T-helper 17 cell (primary cell): ENCODE data around the gene TEX19. TPM values are rescaled to one million over a fixed set of nuclear protein-coding genes. Genes with fewer than 3 reads are reported as not detected.
A peak's percentile ranks its signal among the peaks of the same experiment; 100 is the strongest.

ENCODE experiments used
- ATAC-seq: fragments of 150-1000 bp; cut with Tn5 transposase; 2 replicates; pipeline ENCODE4 v1.10.0; 2021; ENCODE audit warnings: mild to moderate bottlenecking, moderate library complexity
- DNase-seq, 3 donors: peaks; one replicate each; pipeline versions ENCODE4 v3.0.0 to v3.0.0-alpha.2; 2020 to 2021
- H3K9me3 ChIP-seq: one replicate; pipeline ENCODE4 v1.7.0; 2013; ENCODE audit warnings: low read length, mild to moderate bottlenecking; ENCODE audit not compliant: control insufficient read depth, poor library complexity, severe bottlenecking
- H3K27ac Mint-ChIP-seq: one replicate; pipeline ENCODE4 v1.8.0; 2022; ENCODE audit warnings: mild to moderate bottlenecking, moderate library complexity, mixed read lengths
- H3K27me3 Mint-ChIP-seq: one replicate; pipeline ENCODE4 v1.8.0; 2022; ENCODE audit warnings: mixed read lengths
- H3K36me3 Mint-ChIP-seq: one replicate; pipeline ENCODE4 v1.8.0; 2022; ENCODE audit warnings: low read depth, mixed read lengths
- H3K4me1 Mint-ChIP-seq: one replicate; pipeline ENCODE4 v1.8.0; 2022; ENCODE audit warnings: mild to moderate bottlenecking, mixed read lengths
- H3K4me3 Mint-ChIP-seq: one replicate; pipeline ENCODE4 v1.8.0; 2022; ENCODE audit warnings: mild to moderate bottlenecking, moderate library complexity, mixed read lengths
- total RNA-seq, 4 donors: library from RNA in 2 of 4; stranded (reverse) in 2 of 4; gene quantifications; one replicate each; pipeline ENCODE4 v1.2.3 and lab custom pipeline; 2022 to 2026

Gene TEX19
- total RNA-seq, 2 donors from 2014 or later: not detected

DNA sequence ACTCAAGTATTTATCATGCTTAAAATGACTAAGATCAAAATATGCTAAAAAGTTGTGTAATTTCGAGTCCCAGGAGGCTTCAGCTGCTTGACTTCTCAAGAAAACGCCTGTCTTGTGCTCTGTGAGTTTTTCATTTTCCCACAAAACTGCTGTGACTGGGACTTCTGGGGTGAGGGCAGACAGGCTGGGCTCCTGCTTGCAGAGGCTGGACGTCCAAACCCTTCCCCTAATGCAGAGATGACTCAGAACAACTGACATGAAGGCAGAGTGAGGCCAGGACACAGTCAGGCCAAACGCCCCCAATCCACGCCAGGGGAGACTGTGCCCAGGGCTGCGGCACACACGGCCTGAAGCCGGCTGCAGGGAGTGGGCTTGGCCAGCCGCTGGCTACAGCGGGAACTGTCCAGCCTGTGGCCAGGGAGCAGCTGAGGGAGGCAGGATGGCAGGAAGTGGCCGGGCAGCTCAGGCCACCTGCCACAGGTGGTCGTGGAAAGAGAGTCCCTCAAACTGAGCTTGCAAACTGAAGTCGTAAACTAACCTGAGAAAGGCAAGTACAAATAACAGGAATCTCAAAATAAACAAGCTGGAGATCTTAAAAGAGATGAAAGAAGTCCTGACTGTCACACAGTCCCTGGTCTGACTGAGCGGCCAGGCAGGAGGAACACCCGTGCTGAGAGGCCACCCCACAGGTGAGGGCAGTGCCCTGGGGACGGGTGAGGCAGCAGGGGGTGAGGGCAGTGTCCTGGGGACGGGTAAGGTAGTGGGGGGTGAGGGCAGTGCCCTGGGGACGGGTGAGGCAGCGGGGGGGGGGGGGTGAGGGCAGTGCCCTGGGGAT lies 37.8 kb downstream of the TEX19 start:
- Mint-ChIP-seq H3K4me1 (peaks cover 7% of the 10 kb centered on the region), H3K27me3 (no peaks in the 10 kb centered on the region), H3K4me3 (no peak overlapping the region), H3K36me3 (peaks cover 4% of the 10 kb centered on the region), H3K27ac (no peak overlapping the region)
- no peaks in the 10 kb centered on the region for H3K9me3 ChIP-seq
- no peak for DNase-seq
- no peak for ATAC-seq

DNA sequence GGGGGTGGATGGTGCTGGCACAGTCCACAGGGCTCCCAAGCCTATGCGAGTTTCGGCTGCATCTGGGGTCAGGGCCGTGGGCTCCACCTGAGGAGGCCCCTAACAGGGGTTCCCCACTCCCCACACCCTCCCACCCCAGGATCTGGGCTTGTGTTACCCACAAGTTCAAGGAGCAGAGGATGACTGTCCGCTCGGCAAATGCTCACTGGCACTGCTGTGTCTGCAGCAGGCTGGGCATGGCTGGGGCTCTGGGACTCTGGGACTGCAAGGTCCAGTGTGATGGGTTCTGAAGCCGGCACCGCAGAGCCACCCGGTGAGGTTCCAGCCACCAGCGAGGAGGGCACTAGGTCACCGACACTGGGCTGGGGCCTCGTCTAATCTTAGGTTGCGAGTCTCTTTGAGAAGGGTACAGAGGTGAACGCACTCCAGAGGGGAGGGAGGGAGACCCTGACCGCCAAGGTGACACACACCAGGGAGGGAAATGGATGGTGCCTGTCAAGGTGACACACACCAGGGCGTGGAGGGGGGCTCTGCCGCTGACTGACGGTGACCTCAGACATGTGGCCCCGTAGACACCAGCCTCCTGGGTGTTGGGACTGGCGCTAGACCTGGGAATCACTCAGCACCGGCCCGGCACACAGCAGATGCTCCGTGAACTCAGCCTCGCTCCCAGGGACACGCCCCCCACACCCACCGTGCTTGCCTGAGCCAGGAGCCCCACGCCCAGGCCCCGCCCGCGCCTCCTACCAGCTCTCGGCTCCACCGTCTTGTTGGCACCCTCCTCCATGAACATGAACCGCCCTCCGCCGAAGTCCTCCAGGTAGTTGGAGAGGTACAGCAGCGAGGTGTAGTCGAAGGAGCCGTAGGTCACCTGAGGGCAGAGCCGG lies 38.6 kb downstream of the TEX19 start:
- no peaks in the 10 kb centered on the region for H3K9me3 ChIP-seq
- H3K27me3 Mint-ChIP-seq: no peaks in the 10 kb centered on the region
- H3K4me3 Mint-ChIP-seq: no peak overlapping the region
- no peak overlapping the region for H3K27ac Mint-ChIP-seq
- DNase-seq (no peak), ATAC-seq (no peak)
- peaks cover 7% of the 10 kb centered on the region for H3K4me1 Mint-ChIP-seq
- H3K36me3 Mint-ChIP-seq: peaks cover 4% of the 10 kb centered on the region

DNA sequence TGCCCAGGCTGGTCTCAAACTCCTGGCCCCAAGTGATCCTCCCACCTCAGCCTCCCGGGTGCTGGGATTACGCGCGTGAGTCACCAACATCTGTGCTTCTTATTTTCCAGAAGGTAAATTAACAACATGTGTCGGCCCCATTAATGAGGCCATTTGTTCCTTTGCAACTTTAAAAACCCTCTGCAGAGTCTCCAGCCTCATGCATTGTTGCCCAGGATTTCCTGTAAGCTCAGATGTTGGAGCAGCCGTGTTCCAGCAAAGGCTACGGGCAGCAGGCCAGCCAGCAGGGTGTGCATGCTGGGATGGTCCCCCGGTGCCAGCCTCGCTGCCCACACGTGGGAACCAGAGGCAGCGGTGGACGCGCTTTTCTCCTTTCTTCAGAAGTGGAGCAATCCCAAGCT lies 40.0 kb downstream of the TEX19 start:
- no peak for ATAC-seq
- Mint-ChIP-seq H3K36me3 (peaks cover 7% of the 10 kb centered on the region), H3K4me3 (no peak overlapping the region), H3K27ac (no peak overlapping the region), H3K27me3 (no peaks in the 10 kb centered on the region), H3K4me1 (peaks cover 8% of the 10 kb centered on the region)
- DNase-seq: no peak
- no peaks in the 10 kb centered on the region for H3K9me3 ChIP-seq

DNA sequence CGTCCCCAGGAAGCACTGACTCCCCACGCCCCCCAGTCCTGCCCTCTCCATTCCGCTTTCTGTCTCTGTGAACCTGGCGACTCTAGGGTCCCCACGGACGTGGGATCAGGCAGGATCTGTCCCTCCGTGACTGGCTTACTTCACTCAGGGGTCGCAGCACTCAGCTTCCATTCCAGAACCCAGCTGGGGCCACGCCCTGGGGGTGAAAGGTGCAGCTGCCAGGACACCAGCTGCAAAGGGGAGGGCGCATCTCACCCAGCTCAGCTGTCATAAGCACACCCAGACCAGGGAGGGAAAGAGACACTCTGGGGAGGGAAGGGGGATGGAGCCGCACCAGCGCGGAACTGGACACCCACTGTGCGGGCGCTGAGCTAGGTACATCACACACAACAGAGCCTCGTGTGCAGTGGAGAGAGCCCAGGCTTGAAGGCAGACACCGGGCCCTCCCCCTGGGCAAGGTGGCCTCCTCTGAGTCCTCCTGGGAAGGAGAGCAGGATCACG lies 40.6 kb downstream of the TEX19 start:
- H3K9me3 ChIP-seq: no peaks in the 10 kb centered on the region
- H3K27ac Mint-ChIP-seq: no peak overlapping the region
- H3K4me3 Mint-ChIP-seq: no peak overlapping the region
- no peaks in the 10 kb centered on the region for H3K27me3 Mint-ChIP-seq
- ATAC-seq: no peak
- peaks cover 8% of the 10 kb centered on the region for H3K4me1 Mint-ChIP-seq
- DNase-seq: no peak
- H3K36me3 Mint-ChIP-seq: peaks cover 7% of the 10 kb centered on the region

DNA sequence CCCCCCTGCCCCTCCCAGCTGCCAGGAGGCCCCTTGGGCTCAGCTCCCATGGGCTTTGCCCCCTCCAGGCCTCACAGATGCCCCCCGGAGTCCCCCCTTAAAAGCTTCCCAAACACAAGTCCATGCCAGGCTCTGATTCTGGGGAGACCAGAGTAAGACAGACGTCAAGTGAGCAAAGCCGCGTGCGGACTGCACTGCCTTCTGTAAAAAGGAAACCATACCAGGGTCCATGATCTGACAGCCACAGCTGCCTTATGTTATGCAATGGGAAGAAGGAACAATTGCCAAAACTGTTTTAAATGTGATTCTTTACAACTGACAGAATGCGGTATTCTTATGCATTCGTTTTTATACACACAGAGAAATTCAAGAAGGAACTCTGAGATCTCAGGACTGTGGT lies 41.2 kb downstream of the TEX19 start:
- peaks cover 7% of the 10 kb centered on the region for H3K36me3 Mint-ChIP-seq
- H3K27ac Mint-ChIP-seq: peak overlapping the region; percentile 89
- H3K4me3 Mint-ChIP-seq: peak overlapping the region; percentile 7
- no peak for DNase-seq
- no peaks in the 10 kb centered on the region for H3K9me3 ChIP-seq
- peaks cover 8% of the 10 kb centered on the region for H3K4me1 Mint-ChIP-seq
- no peaks in the 10 kb centered on the region for H3K27me3 Mint-ChIP-seq
- ATAC-seq: no peak

DNA sequence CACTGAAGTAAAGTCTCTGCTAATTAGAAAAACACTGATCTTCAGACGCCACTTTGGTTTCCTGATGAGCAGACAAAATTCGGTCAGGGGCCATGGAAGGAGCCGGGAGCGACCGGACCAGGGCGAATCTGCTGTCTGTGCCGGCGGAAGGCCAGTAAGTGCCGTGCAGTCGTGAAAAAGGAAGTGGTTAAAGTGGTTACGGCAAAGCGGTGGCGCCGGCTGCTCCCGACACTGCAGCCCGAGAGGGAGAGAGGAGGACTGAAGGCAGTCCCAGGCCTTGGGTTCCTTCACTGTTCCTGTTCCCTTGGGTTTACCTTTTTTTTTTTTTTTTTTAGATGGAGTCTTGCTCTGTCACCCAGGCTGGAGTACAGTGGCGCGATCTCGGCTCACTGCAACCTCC lies 41.8 kb downstream of the TEX19 start:
- Mint-ChIP-seq H3K4me1 (peaks cover 8% of the 10 kb centered on the region), H3K27ac (peak overlapping the region; percentile 89), H3K27me3 (no peaks in the 10 kb centered on the region), H3K36me3 (peaks cover 5% of the 10 kb centered on the region), H3K4me3 (peak overlapping the region; percentile 89)
- peak in 2 of 3 donors; percentile 21 to 22 for DNase-seq
- ATAC-seq: peak; percentile 84
- no peaks in the 10 kb centered on the region for H3K9me3 ChIP-seq

DNA sequence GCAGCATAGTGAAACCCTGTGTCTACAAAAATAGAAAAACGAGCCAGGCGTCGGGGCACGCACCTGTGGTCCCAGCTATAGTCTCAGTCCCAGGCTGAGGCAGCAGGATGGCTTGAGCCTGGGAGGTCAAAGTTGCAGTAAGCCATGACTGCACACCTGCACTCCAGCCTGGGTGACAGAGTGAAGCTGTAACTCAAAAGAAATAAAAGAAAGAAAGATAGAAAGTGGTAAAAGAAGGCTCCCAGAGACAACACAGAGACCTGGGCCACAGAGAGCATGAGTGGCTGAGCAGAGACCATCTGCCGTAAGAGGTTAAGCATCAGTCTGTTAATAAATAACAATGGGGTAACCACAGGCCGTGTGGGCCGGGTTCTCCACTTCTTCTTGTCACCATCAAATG lies 43.8 kb downstream of the TEX19 start:
- Mint-ChIP-seq H3K27ac (no peak overlapping the region), H3K27me3 (no peaks in the 10 kb centered on the region), H3K4me3 (no peak overlapping the region), H3K4me1 (peaks cover 5% of the 10 kb centered on the region), H3K36me3 (peaks cover 4% of the 10 kb centered on the region)
- ATAC-seq (no peak), DNase-seq (no peak)
- H3K9me3 ChIP-seq: no peaks in the 10 kb centered on the region

DNA sequence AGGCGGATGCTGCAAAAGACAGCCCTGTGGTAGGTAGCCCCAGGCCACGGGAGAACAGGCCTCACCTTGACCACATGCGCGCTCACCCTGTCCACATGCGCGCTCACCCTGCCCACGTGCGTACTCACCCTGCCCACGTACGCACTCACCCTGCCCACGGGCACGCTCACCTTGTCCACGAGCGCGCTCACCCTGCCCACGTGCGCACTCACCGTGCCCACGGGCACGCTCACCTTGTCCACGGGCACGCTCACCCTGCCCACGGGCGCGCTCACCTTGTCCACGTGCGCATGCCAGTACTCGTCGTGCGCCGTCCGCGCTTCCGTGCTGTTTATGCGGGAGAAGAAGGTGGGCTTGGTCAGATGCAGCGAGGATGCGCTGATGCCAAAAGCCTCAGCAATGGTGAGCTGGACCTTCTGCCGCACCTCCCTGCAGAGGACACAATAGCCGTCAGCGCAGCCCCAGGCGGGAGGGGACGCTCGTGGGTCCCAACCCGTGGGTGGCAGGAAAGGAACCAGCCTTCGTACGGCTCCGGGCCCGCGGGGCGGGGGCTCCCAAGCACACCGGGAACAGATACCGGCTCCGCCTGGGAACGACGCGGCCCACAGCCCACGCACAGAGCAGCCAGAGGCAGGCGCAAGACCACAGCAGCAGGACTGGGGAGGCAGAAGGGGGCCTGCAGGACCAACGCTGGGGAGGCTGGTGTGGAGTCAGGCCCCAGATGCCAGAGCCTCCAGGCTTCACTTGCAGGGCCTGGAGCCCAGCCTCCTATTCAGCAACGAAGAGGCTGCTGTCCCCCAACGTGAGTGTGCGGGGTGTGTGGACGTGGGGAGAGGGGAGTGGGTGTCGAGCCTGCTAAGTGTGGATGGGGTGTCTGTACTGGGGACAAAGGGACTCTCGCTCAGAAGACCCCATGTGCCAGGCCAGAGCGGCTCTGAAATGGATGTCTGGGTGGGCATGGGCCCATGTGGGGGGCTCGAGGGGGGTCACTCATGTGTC lies 44.9 kb downstream of the TEX19 start:
- Mint-ChIP-seq H3K4me1 (peaks cover 8% of the 10 kb centered on the region), H3K27ac (no peak overlapping the region), H3K36me3 (peaks cover 4% of the 10 kb centered on the region), H3K4me3 (no peak overlapping the region), H3K27me3 (no peaks in the 10 kb centered on the region)
- DNase-seq (no peak), ATAC-seq (no peak)
- H3K9me3 ChIP-seq: no peaks in the 10 kb centered on the region

- Mint-ChIP-seq H3K27ac (no peak overlapping the region), H3K4me1 (peaks cover 10% of the 10 kb centered on the region), H3K36me3 (peaks cover 4% of the 10 kb centered on the region), H3K4me3 (no peak overlapping the region), H3K27me3 (no peaks in the 10 kb centered on the region)
- no peaks in the 10 kb centered on the region for H3K9me3 ChIP-seq
- DNase-seq: no peak
- no peak for ATAC-seq
Observed at GRCh38 chr17:82405051-82405450, 46.0 kb downstream of the TEX19 start.

DNA sequence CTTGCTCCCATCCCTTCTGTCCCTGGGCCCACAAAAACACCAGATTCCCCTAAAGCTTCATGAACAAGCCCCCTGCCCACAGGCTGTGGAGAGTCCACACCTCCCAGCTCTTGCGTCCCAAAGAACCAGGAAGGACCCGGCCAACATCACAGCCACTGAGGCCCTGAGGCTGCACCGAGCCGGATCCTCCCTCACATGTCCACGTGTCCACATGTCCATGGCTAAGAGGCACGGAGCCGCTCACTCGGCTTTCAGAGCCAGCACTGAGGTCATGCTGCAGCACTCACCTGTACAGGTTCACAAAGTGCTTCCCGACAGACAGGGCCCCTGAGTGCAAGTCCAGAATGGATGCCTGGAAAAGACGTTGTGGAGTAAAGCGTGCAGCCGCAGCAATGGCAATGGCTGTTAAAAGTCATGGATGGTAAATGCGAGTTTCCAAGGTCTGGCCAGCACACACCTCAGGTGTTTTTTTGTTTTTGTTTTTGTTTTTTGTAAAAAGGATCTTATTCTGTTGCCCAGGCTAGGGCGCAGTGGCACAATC lies 47.2 kb downstream of the TEX19 start:
- no peaks in the 10 kb centered on the region for H3K27me3 Mint-ChIP-seq

DNA sequence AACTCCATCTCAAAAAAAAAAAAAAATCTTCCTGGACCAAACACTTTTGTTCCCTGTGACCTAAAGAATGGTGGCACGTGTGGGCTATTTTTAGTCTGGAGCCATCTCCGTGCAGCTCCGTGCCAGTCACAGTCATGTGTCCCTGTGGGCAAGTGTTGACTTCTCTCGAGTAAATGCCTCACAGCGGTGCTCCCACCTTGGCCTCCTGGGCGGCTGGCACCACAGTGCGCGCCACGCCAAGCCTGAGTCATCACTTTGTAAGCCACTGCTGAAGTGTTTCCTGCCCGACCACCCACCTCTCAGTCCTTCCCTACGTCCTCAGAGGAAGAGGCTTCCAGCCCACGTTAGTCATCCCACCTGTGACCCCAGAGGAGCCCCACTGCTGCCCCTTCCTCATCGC lies 48.2 kb downstream of the TEX19 start:
- peak overlapping the region; percentile 29 for H3K27ac Mint-ChIP-seq
- no peak overlapping the region for H3K4me3 Mint-ChIP-seq
- ATAC-seq (no peak), DNase-seq (no peak)
- H3K4me1 Mint-ChIP-seq: peaks cover 7% of the 10 kb centered on the region
- peaks cover 2% of the 10 kb centered on the region for H3K36me3 Mint-ChIP-seq
- H3K9me3 ChIP-seq: no peaks in the 10 kb centered on the region
- H3K27me3 Mint-ChIP-seq: no peaks in the 10 kb centered on the region

More for the DNA sequence above, 47.2 kb downstream of the TEX19 start:
- H3K36me3 Mint-ChIP-seq: peaks cover 2% of the 10 kb centered on the region
- H3K4me1 Mint-ChIP-seq: peaks cover 7% of the 10 kb centered on the region
- ATAC-seq (no peak), DNase-seq (no peak)
- H3K4me3 Mint-ChIP-seq: no peak overlapping the region
- no peaks in the 10 kb centered on the region for H3K9me3 ChIP-seq
- no peak overlapping the region for H3K27ac Mint-ChIP-seq

- H3K27ac Mint-ChIP-seq: no peak overlapping the region
- H3K36me3 Mint-ChIP-seq: peaks cover 2% of the 10 kb centered on the region
- peaks cover 8% of the 10 kb centered on the region for H3K4me1 Mint-ChIP-seq
- DNase-seq: no peak
- no peaks in the 10 kb centered on the region for H3K9me3 ChIP-seq
- ATAC-seq: no peak
- H3K4me3 Mint-ChIP-seq: no peak overlapping the region
- H3K27me3 Mint-ChIP-seq: no peaks in the 10 kb centered on the region
Observed at GRCh38 chr17:82408288-82408937, 49.4 kb downstream of the TEX19 start.
